HG03575 (cell line): Measurements from ENCODE around the gene GNAQ.

ENCODE experiments used
- ATAC-seq: cut with Tn5 transposase; IDR thresholded peaks from one replicate; pipeline ENCODE4 v1.9.1; 2021; ENCODE audit not compliant: unreplicated experiment, insufficient number of reproducible peaks, low FRiP score; ENCODE audit errors: extremely low read depth

Gene GNAQ

GRCh38 chr9:77982581-77983319, 48.9 kb downstream of the GNAQ start:
- no peak for ATAC-seq

GRCh38 chr9:77981907-77982306, 49.7 kb downstream of the GNAQ start:
- ATAC-seq = no peak

GRCh38 chr9:77981332-77981731, 50.3 kb downstream of the GNAQ start:
- ATAC-seq = no peak

- ATAC-seq = no peak
These were observed 51.0 kb downstream of the GNAQ start for GRCh38 chr9:77980622-77981021.

GRCh38 chr9:77978086-77978781, 53.4 kb downstream of the GNAQ start:
- no peak for ATAC-seq

GRCh38 chr9:77977210-77977611, 54.4 kb downstream of the GNAQ start:
- no peak for ATAC-seq

- no peak for ATAC-seq
These were observed 55.8 kb downstream of the GNAQ start for GRCh38 chr9:77975806-77976205.

- ATAC-seq = no peak
These were observed 56.6 kb downstream of the GNAQ start for GRCh38 chr9:77975036-77975435.

GRCh38 chr9:77974434-77974833, 57.2 kb downstream of the GNAQ start:
- no peak for ATAC-seq

GRCh38 chr9:77969083-77969482, 62.5 kb downstream of the GNAQ start:
- ATAC-seq = no peak

GRCh38 chr9:77968506-77968905, 63.1 kb downstream of the GNAQ start:
- no peak for ATAC-seq

GRCh38 chr9:77966718-77967117, 64.9 kb downstream of the GNAQ start:
- no peak for ATAC-seq

- ATAC-seq = no peak
These were observed 66.0 kb downstream of the GNAQ start for GRCh38 chr9:77965445-77966123.

- ATAC-seq = no peak
These were observed 67.4 kb downstream of the GNAQ start for GRCh38 chr9:77964258-77964657.

GRCh38 chr9:77961541-77961940, 70.1 kb downstream of the GNAQ start:
- ATAC-seq = no peak

- ATAC-seq = no peak
These were observed 71.1 kb downstream of the GNAQ start for GRCh38 chr9:77960356-77961153.

GRCh38 chr9:77959803-77960202, 71.8 kb downstream of the GNAQ start:
- no peak for ATAC-seq

- no peak for ATAC-seq
These were observed 74.0 kb downstream of the GNAQ start for GRCh38 chr9:77957652-77958051.

- ATAC-seq = no peak
These were observed 75.1 kb downstream of the GNAQ start for GRCh38 chr9:77956555-77956954.
